NCI-H2171 treated with DMSO at 0.1 percent for 48 hours (cell line): Measurements from ENCODE around the gene ZRSR2.
A peak's percentile ranks its signal among the peaks of the same experiment; 100 is the strongest.
"Not testable (repeated sequence)": the region's sequence is repeated elsewhere in the genome, so short reads cannot be mapped to it uniquely, and the experiment has no call there.

ENCODE experiments used
- DNase-seq: peaks from one replicate; lab custom pipeline; 2025; lab: John Stamatoyannopoulos, UW

Gene ZRSR2

DNA sequence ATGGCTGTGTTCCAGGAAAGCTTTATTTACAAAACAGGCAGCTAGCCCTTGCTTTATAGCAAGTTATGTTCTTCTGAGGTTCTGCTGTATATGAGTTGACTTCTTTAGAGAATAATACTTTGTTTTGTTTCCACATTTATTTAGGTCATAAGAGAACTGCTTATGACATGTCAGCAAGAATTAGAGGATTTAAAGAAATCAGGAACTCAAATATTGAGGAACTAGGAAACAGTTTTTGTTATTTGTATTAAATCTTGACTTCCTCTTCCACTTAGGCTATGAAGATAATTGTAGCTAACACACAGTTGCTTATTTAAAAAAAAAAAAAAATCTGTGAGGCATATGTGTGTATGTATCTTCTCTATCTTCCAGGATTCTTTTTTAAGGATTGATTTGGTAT is 14.3 kb downstream of the ZRSR2 start:
- peak; percentile 1 for DNase-seq

DNA sequence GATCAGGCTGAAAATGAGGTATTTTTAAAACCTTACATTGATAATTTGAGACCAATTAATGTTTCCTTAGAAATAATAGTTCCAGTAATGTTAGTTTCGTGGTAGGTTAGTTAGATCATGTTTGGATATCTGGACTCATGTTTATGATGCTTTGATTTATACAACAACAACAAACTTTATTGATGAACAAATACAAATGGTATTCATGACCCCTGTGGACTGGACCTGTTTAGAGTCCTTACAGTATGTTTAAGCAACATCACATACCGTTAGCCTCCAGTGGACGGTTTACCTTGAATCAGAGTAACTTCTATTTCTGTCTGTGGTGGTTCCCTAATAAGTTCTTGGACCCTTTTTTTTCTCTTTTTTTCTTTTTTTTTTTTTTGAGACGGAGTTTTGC is 18.0 kb downstream of the ZRSR2 start:
- DNase-seq: no peak

DNA sequence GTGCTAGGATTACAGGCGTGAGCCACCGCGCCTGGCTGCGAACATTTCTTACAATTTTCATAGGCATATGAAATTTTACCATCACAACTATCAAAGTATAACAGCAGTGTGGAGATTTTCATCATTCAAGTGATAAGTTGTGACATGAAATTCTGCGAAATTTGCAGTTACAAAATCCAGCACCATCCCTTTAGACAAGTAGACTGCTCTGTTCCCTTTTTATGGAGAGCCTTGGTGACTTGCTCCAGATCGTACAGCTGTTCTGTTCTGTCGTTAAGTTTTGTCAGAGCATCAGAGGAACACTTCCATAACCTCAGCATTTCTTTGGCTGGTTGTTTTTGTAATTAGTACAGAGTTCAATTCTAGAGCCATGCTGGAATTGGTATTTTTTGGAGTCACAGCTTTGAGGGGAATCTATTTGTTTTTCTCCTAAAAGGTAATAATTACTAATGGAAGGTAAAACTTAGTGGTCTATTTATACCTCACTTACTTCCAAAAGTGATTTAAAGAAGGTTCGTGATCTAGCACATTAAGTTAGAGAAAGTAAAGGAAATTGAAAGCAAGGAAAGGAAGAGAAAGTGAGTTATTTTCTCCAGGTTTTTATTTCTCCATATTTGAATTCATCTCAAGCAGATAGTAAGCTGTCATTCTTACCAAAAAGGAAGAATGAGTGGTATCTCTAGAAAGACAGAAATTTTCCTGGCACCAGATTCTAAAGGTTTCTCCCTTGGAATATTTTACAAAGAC is 22.1 kb downstream of the ZRSR2 start:
- DNase-seq: no peak

DNA sequence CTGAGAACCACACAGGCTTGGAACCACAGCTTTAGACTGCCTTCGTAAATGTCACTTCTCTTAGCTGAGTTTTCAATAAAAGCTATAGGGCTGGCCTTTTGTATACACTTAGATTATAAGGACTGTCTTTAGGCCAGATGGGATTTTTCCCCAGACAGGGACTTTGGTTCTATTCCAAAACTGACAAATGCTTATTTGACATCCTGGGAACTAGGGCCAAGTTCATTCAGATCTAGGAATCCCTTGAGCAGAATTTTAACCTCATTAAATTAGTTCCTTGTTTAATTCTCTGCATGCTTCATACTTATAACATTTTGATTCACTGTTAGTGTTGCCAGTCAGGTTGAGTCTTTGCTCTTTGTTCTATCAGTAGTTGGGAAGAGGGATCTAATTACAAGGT is 23.1 kb downstream of the ZRSR2 start:
- no peak for DNase-seq

DNA sequence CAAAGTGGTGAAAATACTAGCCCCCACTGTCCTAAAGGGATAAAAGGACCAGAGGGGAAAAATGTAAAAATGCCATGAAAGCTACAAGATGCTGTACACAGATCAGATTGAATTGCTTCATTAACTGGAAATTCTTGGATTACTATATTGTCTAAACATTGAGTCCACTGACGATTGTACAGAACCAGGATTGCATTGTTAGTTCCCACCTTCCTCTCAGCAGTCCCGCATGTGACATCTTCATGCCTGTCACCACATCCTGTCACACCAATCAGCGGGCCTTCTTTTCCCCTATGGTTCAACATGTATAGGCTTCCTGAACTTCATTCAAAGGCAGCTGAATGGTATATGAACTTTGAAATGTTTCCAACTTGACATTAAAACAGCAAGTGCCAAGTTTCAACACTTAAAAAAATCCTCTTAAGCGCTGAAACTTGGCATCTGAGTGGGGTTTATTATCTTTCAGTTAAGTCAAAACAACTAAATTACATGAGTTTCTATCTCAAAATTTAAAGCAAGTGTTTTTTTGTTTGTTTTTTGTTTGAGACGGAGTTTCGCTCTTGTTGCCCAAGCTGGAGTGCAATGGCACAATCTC is 24.6 kb downstream of the ZRSR2 start:
- DNase-seq: no peak

DNA sequence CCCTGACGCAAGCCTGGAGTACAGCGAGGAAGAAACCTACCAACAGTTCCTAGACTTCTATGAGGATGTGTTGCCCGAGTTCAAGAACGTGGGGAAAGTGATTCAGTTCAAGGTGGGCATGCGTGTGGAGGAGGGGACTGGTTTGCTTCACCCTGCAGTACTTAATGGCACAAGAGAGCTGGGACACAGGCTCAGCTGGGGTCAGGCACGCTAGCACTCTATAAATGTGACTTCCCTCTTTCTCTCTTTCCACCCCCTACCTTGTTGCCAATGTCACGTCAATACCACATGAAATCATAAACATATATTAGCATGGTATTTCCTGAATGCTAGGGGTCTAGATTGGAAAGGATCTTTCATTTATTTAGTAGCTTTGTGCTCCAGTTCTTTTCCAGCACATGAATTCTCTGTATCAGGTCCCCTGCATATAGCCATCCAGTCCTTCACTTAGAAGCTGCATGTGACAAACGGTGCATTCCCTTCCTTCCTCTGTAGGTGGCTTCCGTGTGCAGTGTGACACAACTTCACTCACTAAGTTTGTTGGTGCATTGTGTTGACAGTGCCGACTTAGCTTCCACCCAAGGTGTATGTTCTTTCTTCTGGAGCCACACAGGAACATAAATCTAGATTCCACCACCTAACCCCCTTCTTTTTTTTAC is 25.6 kb downstream of the ZRSR2 start:
- no peak for DNase-seq

DNA sequence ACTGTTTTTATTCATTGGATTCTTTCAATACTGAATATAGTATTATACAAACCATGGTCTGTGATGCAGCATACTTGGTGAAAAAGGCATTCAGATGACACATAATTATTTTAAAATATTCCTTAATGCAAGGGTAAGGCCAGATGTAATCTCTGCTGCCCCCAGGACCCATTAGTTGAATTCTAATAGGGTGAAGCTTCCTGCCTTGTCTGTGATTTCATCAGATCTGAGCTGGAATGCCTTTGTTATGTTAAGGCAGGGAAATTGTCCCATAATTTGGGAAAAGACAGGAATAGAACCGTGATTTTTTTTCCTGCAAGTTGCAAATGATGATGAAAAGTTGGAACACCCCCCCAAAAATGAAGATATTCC is 26.1 kb downstream of the ZRSR2 start:
- no peak for DNase-seq

DNA sequence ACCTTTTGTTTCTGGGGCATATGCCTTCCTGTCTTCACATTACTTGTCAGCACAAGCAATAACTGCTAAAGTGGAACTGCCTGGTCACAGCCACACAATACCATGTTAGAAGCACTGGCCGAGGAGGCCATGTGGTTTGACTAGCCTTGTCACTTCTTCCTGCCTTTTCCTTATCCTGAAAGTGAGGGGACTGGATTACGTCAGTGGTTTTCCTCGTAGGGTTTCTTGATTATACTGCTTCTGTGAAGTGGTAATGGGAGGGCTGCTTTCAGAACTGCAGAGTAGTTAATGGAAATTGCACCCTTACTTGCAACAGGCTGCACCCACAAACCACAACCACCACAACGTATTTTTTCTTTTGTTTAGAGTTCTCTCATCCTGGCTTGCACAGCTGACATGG is 26.6 kb downstream of the ZRSR2 start:
- no peak for DNase-seq

DNA sequence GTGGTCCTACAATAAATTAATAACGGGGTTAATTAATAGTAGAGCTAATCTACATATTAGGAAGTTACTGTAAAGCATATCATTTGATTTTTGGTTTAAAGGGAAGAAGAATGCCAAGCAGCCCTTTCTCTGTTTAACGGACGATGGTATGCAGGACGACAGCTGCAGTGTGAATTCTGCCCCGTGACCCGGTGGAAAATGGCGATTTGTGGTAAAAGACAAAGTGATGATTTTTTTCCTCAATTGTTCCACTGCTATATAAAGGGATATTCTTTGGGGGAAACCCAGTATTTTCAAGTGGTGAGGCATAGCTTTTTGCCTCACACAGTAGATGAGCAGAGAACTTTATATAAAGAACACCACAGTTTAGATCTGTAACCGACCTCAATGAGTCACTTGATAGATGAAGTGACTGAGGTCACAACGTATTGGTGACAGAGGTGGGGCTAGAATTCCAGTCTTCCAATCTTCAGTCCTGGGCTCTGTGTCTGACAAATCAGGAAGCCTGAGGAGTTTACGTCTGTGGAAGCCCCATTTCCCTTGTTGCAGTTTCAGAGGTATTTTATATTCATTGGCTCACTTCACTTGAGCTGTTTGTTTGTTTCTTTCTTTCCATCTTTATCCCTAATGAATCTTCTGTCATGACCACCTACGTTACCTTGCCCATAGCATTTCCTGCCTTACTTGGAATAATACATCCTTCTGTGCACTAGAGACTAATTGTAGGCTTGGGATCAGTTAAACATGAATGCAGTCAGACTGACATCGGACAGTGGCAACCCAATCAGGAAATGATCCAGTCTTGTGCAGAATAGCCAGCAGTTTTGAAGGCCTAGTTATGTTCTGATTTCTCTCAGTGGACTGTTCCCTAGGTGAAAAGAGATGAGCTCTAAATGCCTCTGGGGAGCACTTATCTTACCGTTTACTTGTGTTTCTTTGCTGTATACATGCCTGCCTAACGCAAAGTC is 30.1 kb downstream of the ZRSR2 start:
- no peak for DNase-seq

DNA sequence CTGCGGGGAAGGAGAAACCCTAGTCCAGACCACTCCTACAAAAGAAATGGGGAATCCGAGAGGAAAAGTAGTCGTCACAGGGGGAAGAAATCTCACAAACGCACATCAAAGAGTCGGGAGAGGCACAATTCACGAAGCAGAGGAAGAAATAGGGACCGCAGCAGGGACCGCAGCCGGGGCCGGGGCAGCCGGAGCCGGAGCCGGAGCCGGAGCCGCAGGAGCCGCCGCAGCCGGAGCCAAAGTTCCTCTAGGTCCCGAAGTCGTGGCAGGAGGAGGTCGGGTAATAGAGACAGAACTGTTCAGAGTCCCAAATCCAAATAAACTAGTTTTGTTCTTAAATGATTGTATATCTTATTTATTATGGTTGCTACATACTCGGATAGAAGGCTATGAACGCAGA is 32.6 kb downstream of the ZRSR2 start:
- no peak for DNase-seq

DNA sequence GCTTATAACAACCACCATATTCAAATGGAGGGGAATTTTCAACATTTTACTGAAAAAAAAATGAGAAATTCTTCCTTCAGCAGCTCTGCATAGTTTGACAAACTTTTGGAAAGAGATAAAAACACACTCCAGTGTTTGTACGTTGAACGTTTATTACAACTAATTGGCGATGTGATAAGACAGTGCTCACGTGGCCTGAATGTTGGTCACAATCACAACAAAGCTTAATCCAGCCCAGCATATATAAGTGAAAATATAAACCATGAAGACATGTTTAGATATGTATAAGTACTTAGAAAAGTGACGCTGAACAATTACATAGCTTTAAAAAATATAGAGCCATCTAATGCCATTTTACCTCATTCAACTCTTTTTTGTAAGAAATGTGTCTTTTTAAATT is 35.7 kb downstream of the ZRSR2 start:
- no peak for DNase-seq

DNA sequence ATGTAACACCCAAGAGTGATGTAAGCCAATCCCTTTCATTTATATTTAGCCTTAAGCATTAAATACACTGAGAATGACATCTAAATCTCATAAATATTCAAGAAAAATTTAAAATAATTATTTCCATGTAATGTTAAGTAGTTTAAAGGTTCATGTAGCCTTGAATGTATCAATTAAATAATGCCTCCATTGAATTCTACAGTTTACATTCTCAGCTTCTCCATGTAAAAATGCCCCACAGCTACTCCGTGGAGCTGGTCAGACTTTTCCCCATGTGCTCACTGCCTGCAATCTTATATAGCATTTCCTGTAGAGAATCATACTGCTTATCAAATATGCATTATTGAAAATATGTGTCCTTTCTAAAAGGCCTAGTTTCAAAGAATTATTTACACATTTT is 38.9 kb downstream of the ZRSR2 start:
- no peak for DNase-seq

DNA sequence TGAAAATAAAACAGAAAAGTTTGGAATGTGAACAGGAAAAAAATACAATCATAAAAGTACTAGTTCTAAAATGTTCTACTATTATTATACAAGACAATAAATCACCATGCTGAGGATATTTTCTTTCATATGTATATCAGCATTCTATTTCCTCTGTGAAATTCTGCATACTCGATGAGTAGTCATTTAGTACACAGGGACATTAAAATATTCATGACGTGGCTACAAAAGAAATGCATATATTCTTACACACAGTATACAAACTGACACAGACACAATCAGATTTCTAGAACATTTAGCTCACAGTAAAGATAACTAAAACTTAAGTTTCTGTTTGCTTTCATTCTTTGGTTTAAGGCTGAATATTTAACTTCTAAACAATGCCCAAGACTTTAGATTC is 41.1 kb downstream of the ZRSR2 start:
- not testable (repeated sequence) for DNase-seq

DNA sequence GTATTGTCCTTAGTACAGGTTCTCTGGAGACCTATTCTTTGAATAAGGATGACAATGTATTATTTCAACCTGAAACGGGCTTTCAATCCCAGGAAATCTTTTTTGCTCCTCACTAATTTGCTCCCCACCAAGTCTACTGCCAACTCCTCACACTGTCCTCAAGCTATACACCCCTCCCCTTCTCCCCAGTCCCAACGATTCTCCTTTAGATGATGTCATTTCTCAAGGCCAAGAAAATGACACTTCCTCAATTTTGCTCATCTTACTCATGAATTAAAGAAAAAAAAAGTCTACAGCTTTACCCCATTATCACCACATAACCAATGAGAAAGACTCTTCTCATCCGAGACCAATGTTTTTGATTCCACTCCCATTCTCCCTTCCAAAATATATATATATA is 43.8 kb downstream of the ZRSR2 start:
- no peak for DNase-seq

DNA sequence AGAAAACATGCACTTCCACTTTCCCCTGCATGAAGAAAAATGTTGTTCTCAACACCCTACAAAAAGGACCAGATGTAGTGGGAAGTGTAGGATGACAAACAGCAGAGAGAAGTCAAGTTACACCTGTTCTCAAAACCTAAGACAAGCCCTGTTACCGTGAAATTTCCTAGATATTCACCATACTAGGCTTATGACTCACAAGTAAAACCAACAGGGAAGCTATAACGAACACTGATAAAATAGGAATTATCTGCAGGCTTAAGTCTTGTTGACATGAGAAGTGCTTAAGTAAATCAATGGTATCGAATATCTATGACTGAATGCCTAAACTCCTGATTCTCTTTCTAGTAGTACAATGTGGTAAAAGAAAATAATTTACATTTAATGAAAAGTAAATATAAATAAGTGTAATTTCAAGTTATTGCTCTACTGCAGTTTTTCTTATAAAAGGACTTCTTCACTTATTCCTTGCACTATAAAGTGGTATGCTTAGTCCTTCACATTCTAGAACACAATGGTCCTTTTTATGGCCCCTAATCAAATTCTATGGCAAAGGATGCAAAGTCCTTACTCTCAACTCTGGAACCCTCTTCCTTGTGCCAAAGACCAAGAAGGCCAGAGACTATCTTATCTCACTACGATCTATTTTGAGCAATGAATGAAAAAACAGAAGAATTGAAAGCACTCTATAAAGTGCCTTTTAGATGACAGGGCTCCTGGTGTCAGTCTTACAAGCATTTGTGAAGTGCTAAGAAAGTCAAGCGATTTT is 44.7 kb downstream of the ZRSR2 start:
- DNase-seq: no peak

DNA sequence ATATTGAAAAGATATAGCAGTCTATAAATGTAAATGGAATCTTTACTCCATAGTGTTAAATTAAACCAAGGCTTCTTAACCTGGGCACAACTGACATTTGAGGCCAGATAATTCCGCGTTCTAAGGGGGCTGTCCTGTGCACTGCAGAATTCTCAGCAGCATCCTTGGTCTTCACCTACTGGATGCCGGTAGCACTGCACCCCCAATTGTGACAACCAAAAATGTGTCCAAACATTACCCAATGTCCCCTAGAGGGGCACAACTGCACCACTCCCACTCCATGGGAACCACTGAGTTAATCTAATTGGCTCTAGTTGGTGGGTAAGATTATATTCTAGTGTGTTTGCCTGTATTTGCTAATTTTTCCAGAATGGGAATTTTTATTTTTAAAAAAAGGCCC is 47.7 kb downstream of the ZRSR2 start:
- no peak for DNase-seq

DNA sequence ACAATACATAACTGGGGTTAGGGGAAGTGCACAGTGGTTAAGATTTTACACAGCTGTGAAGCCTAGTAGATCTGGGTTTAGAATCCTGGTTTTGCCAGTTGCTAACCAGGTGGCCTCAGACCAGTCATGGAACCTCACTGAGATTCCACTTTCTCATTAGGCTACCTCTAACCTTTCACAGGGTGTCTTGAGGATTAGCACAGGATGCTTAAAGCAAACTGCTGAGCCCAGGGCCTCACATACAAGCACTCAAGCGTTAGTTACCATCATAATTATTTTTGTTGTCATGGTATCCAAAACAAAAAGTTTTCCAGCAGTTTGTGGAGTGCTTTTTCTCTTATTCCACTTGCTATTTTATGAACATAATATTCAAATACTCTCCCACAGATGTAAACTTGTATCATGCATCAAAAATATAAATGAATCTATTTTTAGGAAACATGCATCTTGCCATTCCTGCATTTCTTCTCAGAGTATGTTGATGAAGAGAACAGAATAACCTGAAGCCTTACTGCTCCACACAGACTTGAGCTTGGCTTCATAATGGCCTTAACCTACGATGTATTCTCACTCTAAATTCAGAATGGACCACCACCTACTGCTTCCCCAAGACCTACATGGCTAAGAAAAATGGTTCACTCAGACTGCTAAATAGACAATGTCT is 51.7 kb downstream of the ZRSR2 start:
- DNase-seq: no peak

DNA sequence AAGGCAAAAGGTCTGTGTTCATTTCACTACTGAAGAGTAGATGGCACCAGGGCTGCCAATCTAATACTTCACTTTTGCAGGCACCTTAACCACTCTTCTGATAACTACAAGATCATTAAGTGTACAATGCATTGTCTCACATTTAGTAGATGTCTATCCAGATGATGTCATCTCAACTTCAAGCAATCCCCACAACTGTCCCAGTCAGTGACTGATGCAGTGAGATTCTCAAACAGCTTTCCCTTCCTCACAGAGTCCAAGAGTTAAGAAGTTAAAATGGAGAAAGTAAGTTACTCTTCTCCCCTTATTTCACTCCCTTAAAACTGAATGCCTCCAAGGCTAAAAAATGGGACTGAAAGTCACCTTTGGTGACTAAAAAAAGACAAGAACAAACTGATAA is 53.7 kb downstream of the ZRSR2 start:
- no peak for DNase-seq

DNA sequence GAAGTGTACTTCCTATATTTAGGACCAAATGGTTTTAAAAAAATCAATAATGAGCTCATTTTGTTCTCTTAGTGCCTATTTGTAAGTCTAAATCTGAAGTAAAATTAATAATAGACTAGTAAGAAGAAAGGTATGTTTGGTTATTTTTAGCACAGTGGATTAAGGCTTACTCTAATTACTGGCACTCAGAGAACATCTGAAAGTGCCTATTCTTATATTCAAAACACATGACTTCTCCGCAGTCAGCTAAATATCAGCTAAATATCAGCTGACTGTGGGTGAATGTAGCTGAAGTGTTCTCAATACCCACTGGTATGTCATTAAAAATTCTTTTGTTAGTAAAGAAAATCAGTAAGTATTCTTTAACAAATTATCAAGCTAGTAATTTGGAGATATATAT is 58.3 kb downstream of the ZRSR2 start:
- DNase-seq: no peak

DNA sequence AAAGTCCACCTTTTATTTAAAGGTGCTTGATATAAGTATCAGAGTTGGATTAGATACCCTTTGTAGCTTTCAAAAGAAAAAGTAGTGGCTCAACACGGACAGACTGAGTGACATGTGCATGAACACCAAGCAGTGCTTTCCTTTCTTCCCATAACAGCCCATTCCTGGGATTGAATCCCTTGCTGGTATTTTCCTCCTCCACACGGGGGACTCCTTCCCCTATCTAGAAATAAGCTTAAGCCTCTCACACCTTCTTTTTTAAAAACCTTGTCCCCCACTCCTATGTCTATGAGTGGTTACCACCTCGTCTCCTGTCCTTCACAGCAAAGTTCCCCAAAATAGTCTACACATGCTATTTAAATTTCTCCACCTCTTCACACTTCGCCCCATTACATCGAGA is 59.3 kb downstream of the ZRSR2 start:
- no peak for DNase-seq

DNA sequence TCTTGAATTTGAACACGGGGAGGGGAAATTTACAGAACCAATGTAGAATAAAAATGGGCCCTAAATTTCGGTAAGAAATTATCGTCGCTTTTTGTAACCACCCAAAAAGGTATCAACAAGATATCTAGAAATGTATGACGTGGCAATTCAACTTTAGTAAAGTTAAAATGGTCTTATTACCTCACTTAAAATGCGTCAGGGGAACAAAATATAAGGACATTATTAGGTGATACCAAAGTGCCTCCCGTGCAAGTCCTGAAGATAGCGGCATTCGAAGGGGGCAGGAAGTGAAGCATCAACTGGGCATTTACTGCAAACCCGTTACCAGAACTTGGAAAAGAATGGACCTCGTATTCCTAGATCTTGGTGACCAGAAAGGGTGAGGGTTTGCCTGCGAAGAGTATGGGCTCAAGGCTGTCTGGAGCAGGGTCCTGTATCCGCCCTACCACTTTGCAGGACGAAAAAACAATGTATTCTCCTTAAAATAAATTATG is 63.3 kb downstream of the ZRSR2 start:
- DNase-seq: no peak
